22Rv1 (cell line): ENCODE measurements around the gene ZNF575.

Experiments used
- H3K27ac ChIP-seq: fragments of 450-650 bp; 2 replicates; pipeline ENCODE4 v1.5.1; 2017
- ZFX ChIP-seq: fragments of 450-650 bp; IDR thresholded peaks from 2 replicates; pipeline ENCODE4 v1.6.1; 2017; ENCODE audit warnings: antibody characterized with exemption, borderline replicate concordance
- TF ChIP-seq, protein P1 (sequence below): fragments of 450-650 bp; IDR thresholded peaks from 2 replicates; pipeline ENCODE4 v1.5.1; 2017; ENCODE audit warnings: mild to moderate bottlenecking

ZNF575 gene

DNA sequence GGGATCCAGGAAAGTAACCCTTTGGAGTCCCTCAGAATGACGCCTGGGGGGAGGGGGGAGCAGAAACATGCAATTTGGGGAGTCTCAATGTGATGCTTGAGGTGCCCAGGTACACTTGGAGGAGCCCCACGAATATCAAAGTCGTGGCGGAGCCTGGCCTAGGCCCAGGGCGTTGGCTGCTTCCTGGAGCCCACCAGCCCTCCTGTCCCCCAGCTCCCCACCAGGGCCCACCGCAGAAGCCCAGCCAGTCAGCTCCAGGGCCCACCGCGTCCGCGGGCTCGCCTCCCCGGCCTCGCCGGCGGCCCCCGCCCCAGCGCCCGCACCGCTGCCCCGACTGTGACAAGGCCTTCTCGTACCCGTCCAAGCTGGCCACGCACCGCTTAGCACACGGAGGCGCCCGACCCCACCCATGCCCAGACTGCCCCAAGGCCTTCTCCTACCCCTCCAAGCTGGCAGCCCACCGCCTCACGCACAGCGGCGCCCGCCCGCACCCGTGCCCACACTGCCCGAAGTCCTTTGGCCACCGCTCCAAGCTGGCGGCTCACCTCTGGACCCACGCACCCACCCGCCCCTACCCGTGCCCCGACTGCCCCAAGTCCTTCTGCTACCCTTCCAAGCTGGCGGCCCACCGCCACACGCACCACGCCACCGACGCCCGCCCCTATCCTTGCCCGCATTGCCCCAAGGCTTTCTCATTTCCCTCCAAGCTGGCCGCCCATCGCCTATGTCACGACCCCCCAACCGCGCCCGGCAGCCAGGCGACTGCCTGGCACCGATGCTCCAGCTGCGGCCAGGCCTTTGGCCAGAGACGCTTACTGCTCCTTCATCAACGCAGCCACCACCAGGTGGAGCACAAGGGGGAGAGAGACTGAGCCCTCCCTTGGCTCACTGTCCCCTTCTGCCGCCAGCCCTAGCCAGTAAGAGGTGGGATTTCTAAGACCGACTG is 2.1 kb downstream of the ZNF575 start:
- TF ChIP-seq, protein P1, sequence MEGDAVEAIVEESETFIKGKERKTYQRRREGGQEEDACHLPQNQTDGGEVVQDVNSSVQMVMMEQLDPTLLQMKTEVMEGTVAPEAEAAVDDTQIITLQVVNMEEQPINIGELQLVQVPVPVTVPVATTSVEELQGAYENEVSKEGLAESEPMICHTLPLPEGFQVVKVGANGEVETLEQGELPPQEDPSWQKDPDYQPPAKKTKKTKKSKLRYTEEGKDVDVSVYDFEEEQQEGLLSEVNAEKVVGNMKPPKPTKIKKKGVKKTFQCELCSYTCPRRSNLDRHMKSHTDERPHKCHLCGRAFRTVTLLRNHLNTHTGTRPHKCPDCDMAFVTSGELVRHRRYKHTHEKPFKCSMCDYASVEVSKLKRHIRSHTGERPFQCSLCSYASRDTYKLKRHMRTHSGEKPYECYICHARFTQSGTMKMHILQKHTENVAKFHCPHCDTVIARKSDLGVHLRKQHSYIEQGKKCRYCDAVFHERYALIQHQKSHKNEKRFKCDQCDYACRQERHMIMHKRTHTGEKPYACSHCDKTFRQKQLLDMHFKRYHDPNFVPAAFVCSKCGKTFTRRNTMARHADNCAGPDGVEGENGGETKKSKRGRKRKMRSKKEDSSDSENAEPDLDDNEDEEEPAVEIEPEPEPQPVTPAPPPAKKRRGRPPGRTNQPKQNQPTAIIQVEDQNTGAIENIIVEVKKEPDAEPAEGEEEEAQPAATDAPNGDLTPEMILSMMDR, result peak; percentile 54
- TF ChIP-seq ZFX, result no peak
- H3K27ac ChIP-seq, result peak overlapping the region; percentile 97

DNA sequence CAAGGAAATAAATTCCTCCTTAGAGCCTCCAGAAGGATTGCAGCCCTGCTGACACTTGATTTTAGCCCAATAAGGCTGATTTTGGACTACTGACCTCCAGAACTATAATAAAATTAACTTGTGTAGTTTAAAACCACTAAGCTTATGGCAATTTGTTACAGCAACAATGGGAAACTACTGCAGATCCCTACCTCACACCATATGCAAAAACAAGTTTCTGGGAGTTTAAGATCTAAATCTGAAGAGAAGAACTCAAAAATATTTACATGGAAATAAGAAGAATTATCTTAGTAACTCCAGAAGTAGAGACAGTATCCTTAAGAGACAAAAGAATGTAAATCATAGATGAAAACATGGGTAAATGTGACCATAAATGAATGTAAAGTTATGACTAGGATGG is 5.9 kb downstream of the ZNF575 start:
- no peak for TF ChIP-seq ZFX
- TF ChIP-seq, protein P1, result no peak
- no peak overlapping the region for H3K27ac ChIP-seq

DNA sequence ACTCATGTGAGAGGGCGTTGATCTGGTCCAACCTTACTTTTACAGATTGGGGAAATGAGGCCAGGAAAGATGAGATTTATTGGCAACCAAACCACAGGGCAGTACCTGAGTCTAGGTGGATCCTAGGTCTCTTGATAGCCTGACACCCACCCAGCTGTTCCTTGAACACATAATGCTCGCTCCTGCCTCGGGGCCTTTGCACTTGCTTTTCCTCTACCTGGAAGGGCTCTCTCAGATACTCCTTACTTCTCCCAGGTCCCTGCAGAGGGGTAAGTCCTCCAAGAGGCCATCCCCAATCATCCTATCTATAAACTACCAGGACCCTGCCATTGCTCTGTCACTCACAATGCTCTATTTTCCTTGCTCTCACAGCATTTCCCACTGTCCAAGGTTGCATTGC is 7.4 kb downstream of the ZNF575 start:
- TF ChIP-seq ZFX, result no peak
- TF ChIP-seq, protein P1, result no peak

DNA sequence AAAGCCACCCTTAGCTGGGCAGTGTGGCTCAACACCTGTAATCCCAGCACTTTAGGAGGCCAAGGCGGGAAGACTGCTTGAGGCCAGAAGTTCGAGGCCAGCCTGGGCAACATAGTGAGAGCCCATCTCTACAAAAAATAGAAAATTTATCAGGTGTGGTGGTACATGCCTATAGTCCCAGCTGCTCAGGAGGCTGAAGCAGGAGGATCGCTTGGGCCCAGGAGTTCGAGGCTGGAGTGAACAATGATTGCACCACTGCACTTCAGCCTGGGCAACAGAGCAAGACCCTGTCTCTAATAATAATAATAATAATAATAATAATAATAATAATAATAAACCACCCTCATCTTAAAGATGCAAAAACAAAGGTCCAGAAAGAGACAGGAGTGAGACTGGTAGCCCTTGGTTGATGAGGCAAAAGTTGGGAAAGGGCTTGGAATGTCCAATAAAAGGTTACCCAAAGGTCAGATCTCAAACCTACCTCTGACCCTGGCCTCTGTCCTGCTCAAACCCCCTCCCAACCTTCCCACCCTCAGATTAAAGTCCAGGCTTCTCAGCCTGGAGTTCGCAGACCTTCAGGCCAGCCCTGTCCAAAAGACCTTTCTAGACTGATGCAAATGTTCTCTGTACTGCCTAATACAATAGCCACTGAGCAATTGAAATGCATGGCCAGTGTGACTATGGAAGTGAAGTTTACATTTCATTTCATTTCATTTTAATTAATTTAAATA is 9.1 kb downstream of the ZNF575 start:
- TF ChIP-seq, protein P1, result no peak
- no peak for TF ChIP-seq ZFX
- no peak overlapping the region for H3K27ac ChIP-seq

More for the DNA sequence above, 7.4 kb downstream of the ZNF575 start:
- H3K27ac ChIP-seq, result no peak overlapping the region

DNA sequence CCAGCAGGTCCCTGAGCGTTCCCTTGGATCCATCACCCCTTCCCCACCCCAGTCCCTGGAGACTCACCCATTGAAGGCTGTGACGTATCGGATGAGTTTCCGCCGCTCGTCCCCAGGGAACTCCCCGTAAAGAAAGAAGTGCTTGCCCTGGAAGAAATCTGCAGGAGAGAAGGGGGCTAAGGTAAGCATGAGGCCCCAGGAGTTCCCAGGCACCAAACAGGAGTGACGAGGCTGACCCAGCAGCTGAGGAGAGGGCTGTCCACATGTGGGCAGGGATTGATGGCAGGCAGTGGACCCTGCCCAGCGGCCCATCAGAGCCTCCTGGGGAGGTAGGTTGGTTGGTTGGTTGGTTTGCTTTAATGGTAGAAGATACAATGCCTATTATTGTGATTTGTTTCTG is 11.1 kb downstream of the ZNF575 start:
- no peak overlapping the region for H3K27ac ChIP-seq
- TF ChIP-seq, protein P1, result no peak
- no peak for TF ChIP-seq ZFX

DNA sequence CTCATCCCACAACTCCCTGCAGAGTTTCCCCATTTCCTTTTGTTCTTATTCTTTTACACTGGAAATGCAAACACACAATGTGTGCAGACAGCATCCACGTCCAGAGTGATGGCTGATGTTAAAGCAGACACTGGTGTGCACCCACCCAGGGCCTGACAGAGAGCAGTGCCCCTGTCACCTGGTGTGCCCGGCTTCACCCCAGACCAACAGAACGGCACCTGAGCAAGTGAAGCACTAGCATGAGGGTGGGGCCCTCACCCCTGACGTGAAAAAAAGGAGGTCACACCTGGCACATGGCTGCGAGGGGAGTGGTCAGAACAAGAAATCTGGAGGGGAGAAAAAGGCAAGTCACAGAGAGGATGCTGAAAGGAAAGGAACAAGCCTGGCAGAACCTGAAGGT is 12.3 kb downstream of the ZNF575 start:
- H3K27ac ChIP-seq, result no peak overlapping the region
- TF ChIP-seq ZFX, result no peak
- TF ChIP-seq, protein P1, result no peak

DNA sequence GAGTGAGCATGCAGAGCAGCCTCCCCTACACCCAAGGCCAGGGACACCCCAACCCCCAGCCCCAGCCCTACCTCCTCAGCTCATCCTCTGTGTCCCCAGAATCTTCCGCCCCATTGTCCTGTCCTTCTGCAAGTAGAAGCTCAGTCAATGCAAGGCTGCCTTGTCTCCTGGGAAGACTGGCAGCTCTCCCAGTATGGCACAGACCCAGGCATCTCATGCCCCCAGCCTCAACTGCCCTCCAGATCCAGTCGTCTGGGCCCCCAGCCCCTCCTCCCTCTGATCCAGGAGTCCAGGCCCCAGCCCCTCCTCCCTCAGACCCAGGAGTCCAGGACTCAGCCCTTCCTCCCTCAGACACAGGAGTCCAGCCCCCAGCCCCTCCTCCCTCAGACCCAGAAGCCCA is 13.0 kb downstream of the ZNF575 start:
- H3K27ac ChIP-seq, result no peak overlapping the region
- TF ChIP-seq ZFX, result no peak
- TF ChIP-seq, protein P1, result no peak
